ENCODE measurements around the gene POU2AF1.

The POU2AF1 gene

DNA sequence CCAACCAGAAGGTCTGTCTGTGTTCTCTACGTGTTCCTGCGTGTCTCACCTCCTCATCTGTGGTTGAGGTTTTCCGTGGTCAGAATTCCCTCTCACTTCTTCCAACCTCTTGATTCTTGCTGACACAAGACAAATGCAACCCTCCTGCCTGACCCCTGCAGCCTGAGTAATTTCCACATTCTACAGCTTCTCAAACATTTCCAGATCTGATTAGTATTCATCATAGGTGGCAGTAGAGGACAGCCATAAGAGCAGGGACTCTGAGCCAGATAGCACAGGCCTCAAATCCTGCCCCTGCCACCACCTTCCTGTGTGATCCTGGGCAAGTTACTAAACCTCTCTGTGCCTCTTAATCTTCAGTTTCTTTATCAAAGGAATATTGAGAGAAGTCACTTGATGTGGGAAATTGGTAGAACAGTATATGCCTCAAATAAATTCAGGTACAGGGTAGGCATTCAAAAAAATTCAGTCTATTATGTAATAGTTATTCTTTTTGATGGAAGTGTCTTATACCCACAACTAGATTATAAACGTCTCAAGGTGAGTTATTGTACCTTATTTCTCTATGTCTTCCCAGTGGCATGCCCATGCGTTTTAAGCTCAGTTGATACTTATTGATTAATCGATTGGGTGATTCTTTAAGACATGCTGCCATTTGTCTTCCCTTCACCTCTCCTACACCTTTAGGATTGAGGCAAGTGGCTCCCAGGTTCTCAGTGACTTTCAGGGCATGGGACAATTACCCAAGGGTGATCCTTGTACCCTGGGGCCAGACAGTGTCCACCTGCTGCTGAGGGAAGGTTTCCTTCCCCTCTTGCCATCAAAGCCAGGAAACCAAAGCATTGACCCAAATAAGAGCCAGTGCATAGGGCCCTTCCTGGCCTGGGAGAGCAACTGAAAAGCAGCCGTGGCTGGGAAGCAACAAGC is 19.6 kb downstream of the POU2AF1 start:
- no peak for DNase-seq

GRCh38 chr11:111358038-111359001 is 20.8 kb downstream of the POU2AF1 start:
- no peak for DNase-seq

DNA sequence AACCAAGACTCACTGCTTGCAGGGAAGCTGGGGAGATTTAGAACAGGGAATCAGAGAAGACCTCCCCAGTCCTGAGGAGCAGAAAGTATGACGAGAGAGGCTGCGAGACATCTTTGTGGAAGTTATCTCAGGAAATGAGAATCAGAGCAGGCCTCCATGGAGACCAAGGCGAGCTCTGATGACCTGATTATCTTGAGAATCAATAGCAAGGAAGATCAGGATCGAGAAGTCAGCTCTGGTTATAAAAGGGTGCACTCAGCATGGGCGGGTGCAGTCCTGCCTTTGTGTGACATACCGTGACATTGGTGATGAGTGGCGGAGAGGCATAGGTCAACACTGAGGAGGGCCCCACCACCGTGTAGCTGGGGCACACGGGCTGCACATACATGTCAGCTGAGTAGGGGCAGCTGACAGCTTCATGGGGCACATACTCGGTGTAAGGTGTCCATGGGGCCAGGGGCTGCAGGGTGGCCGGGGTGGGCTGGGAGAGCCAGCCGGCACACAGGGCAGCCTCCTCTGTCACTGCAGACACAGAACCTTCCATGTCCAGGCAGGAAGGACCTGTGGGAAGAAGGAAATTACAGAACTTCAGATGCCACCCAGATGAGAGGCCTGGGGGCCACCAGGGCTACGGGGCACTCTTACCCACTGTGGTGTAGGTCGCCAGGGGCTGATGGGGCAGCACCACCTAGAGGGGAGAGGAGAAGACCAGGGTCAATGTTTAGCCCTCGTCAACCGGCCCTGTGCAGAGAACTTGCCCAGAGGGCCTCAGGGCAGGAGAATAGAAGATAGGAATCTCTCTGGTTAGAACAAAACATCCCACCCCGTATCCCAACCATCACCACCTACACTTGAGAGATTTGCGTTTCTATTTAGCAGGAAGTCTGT is 21.7 kb downstream of the POU2AF1 start:
- no peak for DNase-seq

DNA sequence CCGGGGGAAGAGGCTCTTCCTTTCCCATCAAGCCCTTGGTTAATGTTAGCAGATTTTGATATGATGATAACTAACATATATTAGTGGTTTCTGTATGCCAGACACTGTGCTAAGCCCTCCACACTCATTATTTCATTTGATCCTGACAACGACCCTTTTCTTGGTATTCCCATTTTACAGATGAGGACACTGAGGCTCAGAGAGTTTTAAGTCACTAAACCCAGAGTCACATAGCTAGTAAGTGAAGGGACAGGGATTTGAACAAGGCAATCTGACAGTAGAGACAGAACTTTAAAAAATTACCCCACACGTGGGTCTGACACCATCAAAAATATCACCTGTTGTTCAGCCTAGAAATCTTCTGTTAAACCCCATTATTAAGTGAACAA is 22.4 kb downstream of the POU2AF1 start:
- DNase-seq: no peak

DNA sequence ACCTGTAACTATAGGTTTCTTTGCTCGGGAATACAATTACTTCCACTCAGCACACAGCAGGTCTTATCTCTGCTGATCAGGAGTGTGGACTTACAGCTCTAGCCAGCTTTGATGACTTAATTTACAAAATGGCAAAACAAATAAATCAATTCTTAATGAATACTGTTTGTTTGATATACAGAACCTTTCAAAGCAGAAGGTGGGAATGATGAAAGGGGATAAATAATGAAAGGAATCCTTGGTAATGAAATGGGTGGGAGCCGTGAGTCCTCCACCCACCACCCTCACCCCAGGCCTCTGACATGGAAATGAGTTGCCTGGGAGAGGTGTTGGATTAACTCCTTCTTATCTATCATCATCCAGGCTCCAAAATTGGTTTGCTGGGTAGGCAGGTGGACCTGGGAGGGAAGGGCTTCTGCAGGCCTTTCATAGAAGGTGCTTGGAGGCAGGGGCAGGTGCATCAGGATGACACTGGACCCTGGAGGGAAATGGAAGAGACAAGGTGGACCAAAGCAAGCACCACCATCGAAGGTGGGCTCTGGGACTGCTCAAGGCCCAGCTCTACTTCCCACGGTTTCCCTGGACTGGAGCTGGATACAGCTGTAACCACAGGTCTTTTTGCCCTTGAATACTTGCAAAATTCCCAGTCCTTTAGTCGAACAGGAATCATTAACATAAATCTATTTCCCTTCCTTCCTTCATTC is 23.0 kb downstream of the POU2AF1 start:
- no peak for DNase-seq

DNA sequence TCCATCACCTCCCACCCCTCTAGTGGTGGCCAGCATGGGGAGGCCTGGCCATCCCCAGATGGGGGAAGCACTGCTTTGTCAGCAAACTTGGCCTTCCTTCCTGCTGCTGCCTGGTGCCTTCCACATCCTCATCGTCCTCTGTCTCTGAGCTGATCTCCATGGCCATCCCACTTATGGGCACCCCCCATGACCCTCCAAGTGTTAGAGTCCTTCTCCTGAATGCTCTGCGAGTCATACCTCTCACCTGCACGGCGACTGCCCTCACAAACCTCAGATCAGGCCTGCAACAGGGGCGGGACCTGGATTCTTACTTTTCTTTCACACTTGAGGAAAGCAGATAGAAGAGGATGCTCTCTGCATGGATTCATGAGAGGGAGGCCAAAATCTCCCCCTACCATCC is 24.0 kb downstream of the POU2AF1 start:
- no peak for DNase-seq

DNA sequence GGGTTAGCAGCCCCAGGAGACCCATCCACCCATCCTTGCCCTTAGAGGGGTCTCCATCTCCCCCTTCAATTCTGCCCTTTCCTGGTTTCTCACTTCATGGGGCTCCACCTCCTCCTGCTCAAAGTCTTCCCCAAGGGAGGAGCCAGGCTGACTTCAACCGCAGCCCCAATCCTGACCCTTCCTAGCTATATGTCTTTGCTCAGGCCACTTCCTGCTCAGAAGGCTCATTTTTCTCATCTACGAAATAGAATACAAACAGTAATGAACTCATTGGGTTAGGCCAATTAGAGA is 24.5 kb downstream of the POU2AF1 start:
- no peak for DNase-seq

GRCh38 chr11:111353776-111354600 is 25.1 kb downstream of the POU2AF1 start:
- DNase-seq: no peak

DNA sequence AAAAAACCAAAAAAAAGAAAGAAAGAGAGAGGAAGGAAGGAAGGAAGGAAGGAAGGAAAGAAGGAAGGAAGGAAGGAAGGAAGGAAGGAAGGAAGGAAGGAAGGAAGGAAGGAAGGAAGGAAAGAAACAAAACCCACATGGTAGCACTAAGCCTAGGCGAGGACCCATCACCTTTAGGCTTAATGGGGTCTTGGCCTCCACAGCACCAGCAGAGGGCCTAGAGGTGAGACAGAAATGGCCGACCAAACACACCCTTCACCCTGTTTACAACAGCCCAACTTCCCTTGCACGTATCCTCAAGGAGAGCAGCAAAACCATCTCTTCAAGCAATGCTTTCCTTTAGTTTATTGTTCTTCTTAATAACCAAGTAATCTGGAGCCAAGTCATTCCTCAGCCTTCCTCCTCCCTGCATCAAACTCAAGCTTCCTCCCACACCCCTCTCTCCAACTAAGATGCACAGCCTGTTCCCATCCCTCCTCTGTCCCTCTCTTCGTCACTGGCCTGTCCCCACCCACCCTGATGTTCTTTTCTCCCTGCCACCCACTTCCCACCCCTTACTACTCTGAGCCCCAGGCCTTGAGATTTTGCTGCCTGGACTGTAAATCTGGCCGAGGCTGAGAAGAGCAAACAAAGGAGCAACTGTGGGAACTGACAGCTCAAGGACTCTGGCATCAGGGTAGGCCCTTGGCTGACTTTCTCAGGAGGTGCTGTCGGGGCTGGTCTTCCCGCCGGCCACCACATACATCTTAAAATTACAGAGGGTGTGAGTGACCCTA is 26.0 kb downstream of the POU2AF1 start:
- no peak for DNase-seq

DNA sequence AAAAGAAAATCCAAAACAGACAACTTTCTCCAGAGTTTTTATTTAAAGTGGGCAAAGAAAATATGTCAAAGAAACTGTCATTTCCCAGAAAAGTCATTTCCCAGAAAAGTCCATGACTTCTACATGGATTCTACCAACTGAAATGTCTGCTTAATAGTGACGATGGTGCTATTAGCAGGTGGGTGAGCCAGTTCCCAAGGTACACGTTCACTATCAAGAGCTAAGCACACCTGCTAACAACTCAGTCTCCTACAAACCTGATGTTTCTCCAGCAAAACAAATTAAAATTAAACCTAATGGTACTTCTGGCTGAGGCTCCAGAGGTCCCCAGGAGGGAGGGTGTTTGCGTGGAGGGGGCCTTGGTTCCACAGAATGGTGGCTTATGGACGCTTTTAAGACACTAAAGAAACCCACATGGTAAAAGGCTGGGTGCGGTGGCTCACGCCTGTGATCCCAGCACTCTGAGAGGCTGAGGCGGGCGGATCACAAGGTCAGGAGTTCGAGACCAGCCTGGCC is 26.8 kb downstream of the POU2AF1 start:
- DNase-seq: no peak

DNA sequence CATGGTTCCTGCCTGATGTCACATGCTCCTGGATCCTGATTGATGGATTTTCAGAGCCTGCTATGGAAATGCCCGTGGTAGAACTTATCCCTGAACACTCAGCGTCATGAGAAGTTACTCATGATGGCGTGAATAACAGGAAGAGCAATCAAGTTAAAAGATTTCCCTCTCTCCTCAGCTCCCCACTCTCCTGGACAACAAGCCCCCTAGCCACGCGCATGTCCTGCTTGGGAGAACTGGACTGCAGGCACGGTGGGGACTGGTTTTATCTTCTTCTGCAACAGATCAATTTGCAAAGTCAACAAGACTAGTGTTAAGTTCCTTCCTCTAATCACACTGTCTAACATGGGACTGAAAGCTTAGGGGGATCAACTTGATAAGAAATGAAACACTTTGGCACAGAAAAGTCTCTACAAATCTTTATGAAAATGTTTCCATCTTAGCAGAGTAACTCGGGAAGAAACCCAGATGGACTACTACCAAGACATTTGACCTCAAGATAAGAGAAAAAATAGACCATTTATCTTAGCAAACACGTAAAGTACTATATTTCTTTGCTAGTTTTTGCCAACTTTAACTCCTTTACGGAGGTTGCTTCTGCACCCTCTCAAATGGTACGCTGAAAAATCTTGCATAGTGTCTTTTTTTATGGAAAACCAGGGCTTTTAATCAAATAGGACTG is 27.6 kb downstream of the POU2AF1 start:
- no peak for DNase-seq

DNA sequence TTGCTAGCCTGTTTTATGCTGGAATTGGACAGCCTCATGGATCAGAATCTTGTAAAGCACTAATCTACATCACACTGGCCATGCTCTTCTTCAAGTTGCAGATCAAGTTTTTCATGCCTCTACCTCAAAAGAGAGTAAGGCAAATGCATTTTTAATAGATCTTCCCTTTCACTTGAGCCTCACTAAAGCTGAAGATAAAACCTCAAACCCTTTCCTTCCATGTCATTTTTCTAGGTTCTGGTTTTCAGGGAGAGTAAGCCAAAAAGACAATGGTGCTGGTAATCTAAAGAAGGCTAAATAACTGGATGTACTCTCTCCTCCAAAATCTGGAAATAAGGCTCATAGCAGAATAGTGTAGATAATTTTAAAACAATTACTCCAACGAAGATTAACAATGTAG is 28.3 kb downstream of the POU2AF1 start:
- no peak for DNase-seq

GRCh38 chr11:111349191-111349695 is 29.8 kb downstream of the POU2AF1 start:
- DNase-seq: no peak

DNA sequence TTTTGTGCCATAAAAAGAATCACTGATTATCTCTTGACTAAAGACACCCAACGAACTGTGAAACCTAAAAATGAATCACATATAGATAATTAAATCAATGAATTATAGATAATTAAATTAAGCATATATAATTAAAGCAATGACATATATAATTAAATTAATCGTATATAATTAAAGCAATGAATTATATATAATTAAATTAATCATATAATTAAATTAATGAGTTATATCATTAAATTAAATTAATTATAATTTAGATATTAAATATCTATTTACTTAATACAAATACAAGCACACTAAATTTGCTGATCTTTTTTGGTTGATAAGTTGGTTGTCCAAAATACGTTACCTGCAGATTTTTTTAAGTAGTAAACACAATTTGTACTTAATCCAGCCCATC is 30.9 kb downstream of the POU2AF1 start:
- DNase-seq: no peak

GRCh38 chr11:111347723-111348115 is 31.4 kb downstream of the POU2AF1 start:
- DNase-seq: no peak

DNA sequence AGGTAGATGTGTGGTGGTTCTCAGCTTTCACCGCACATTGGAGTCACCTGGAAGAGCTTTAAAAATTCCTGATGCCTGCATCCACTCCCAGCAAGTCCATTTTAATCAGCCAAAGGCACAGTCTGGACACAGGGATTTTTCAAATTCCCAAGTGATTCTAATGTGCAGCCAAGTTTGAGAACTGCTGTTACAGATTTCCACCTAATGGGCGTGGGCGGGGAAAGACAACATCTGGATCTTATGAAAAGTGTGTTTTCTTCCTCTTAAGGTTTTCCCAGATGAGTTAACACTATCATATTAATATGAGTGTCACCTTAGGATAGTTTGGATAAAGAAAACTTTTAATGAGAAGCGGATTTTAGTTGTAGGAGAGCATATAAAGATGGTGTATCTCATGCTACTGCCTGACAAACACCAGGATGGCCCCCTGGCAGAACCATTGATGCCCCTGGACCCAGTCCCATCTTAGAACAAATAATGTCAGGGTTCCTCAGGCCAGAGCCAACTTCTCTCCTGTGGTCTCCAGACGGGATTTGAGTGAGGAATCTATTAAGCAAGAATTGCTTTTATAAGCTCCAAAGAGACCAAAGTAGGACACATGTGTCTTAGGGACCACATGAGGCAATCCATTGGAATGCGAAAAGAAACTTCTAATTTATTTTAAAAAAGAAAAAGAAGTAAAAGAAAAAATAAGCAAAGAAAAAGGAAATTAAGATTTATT is 31.9 kb downstream of the POU2AF1 start:
- no peak for DNase-seq

- DNase-seq: no peak
These were observed 35.0 kb downstream of the POU2AF1 start for GRCh38 chr11:111344032-111344431.

DNA sequence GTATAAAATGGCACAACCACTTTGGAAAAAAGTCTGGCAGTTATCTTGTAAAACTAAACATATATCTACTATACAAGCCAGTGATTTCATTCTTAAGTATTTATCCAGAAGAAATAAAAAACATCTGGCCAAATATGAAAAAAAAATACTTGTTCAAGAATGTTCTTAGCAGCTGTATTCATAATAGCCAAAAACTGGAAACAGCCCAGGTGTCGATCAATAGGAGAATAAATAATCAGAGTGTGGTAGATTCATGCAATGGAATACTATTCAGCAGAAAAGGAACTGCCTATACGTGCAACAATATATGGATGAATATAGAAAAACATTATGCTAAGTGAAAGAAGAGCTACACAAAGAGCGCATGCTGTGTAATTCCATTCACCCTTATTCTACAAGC is 36.7 kb downstream of the POU2AF1 start:
- no peak for DNase-seq

All from NCI-H2029 treated with DMSO at 0.1 percent for 48 hours (cell line).